Activated naive CD8-positive, alpha-beta T cell treated with anti-CD3 and anti-CD28 coated beads, Interleukin-2, amount 50 U/mL, for 24 hours (primary cell): ENCODE results near the gene CRIM1.
A peak's percentile ranks its signal among the peaks of the same experiment; 100 is the strongest.

Experiments
- ATAC-seq: fragments of 150-1000 bp; cut with Tn5 transposase; one replicate; pipeline ENCODE4 v1.10.0; 2021
- DNase-seq: peaks from one replicate; pipeline ENCODE4 v3.0.0; 2021
- H3K27ac Mint-ChIP-seq: one replicate; pipeline ENCODE4 v1.8.0; 2021; ENCODE audit warnings: mild to moderate bottlenecking, mixed read lengths
- H3K27me3 Mint-ChIP-seq: one replicate; pipeline ENCODE4 v1.8.0; 2021; ENCODE audit warnings: mixed read lengths
- H3K36me3 Mint-ChIP-seq: one replicate; pipeline ENCODE4 v1.8.0; 2021; ENCODE audit warnings: low read depth, mixed read lengths
- H3K4me1 Mint-ChIP-seq: one replicate; pipeline ENCODE4 v1.8.0; 2021; ENCODE audit warnings: mixed read lengths
- H3K4me3 Mint-ChIP-seq: one replicate; pipeline ENCODE4 v1.8.0; 2021; ENCODE audit warnings: mild to moderate bottlenecking, moderate library complexity, mixed read lengths
- H3K9me3 Mint-ChIP-seq: one replicate; pipeline ENCODE4 v1.8.0; 2021; ENCODE audit warnings: mixed read lengths

CRIM1 gene

DNA sequence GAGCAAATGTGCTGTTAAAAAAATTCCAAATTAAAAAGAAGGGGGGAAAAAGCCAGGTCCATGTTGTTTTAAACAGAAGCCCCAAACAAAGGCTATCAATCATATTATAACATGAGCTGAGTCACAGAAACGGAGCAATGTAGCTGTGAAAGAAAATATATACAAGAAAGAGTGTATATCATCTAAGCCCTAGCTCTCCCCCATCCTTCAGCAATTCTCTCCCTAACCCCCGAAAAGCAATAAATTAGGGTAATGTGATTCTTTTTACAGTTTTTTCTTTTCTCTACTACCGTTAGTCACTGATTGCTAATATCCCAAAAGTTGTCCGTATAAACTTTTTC is 217.1 kb downstream of the CRIM1 start:
- no peak for ATAC-seq
- DNase-seq = no peak
- no peaks in the 10 kb centered on the region for H3K9me3 Mint-ChIP-seq
- H3K27me3 Mint-ChIP-seq = no peaks in the 10 kb centered on the region
- no peaks in the 10 kb centered on the region for H3K4me1 Mint-ChIP-seq
- H3K27ac Mint-ChIP-seq = no peak overlapping the region
- H3K36me3 Mint-ChIP-seq = peaks cover 43% of the 10 kb centered on the region
- H3K4me3 Mint-ChIP-seq = no peak overlapping the region

DNA sequence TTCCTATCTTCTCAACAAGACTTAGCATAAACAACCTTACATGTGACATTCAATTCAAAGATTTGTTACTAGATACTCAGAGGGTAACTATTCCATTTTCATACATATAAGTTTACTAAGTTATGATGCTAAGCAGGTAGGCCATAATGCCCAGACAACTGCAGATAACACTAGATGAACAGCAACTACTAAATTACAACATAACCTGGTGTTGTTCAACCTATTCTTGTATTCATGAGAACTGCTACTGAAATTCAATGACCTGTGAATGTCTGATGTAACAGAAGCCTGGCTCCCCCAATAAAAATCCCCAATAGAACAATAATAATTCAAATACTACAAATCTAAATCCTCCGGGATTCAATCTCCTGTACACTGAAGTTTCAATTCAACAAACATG is 217.6 kb downstream of the CRIM1 start:
- ATAC-seq = no peak
- H3K9me3 Mint-ChIP-seq = no peaks in the 10 kb centered on the region
- peaks cover 48% of the 10 kb centered on the region for H3K36me3 Mint-ChIP-seq
- H3K4me3 Mint-ChIP-seq = no peak overlapping the region
- no peak for DNase-seq
- no peaks in the 10 kb centered on the region for H3K27me3 Mint-ChIP-seq
- H3K27ac Mint-ChIP-seq = no peak overlapping the region
- no peaks in the 10 kb centered on the region for H3K4me1 Mint-ChIP-seq

DNA sequence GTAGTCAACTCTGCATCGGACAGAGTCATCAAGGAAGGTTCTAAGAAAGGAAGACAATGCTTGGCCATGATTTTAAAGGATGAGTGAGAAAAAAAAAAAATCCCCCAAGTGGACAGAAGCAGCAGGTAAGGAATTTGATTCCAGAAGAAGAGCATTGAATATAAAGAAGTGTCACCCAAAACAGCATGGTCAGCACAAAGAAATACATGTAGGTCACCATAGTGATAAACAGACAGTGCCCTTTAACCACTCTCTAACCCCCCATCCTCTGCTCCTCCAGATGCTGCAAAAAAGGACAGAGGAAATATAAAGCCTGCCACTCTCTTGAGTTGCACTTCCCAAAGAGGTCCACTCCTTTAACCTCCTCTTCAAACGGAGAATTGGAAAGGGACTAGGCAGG is 219.0 kb downstream of the CRIM1 start:
- H3K27me3 Mint-ChIP-seq = no peaks in the 10 kb centered on the region
- DNase-seq = no peak
- no peak for ATAC-seq
- H3K27ac Mint-ChIP-seq = no peak overlapping the region
- no peaks in the 10 kb centered on the region for H3K9me3 Mint-ChIP-seq
- peaks cover 60% of the 10 kb centered on the region for H3K36me3 Mint-ChIP-seq
- no peak overlapping the region for H3K4me3 Mint-ChIP-seq
- H3K4me1 Mint-ChIP-seq = peaks cover 4% of the 10 kb centered on the region

DNA sequence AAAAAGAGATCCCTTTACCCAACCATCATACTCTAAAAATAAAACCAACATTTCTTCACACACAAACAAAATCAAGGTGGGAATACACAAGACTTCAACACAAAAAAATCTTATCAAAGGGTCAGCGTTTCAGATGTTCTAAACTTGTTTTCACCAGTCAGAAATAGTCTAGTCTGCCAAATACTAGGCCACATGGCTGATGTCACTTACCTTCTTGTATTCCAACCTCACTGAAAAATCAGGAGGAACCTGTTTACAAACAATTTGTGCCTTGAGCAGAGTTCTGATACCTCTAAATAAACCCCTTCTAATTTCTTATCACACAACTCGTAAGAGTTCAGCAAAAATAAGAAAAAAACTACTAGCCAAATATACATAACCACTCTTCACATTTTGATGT is 222.3 kb downstream of the CRIM1 start:
- peaks cover 80% of the 10 kb centered on the region for H3K36me3 Mint-ChIP-seq
- DNase-seq = no peak
- peaks cover 4% of the 10 kb centered on the region for H3K4me1 Mint-ChIP-seq
- no peaks in the 10 kb centered on the region for H3K9me3 Mint-ChIP-seq
- no peak for ATAC-seq
- no peak overlapping the region for H3K27ac Mint-ChIP-seq
- H3K27me3 Mint-ChIP-seq = no peaks in the 10 kb centered on the region
- H3K4me3 Mint-ChIP-seq = no peak overlapping the region

DNA sequence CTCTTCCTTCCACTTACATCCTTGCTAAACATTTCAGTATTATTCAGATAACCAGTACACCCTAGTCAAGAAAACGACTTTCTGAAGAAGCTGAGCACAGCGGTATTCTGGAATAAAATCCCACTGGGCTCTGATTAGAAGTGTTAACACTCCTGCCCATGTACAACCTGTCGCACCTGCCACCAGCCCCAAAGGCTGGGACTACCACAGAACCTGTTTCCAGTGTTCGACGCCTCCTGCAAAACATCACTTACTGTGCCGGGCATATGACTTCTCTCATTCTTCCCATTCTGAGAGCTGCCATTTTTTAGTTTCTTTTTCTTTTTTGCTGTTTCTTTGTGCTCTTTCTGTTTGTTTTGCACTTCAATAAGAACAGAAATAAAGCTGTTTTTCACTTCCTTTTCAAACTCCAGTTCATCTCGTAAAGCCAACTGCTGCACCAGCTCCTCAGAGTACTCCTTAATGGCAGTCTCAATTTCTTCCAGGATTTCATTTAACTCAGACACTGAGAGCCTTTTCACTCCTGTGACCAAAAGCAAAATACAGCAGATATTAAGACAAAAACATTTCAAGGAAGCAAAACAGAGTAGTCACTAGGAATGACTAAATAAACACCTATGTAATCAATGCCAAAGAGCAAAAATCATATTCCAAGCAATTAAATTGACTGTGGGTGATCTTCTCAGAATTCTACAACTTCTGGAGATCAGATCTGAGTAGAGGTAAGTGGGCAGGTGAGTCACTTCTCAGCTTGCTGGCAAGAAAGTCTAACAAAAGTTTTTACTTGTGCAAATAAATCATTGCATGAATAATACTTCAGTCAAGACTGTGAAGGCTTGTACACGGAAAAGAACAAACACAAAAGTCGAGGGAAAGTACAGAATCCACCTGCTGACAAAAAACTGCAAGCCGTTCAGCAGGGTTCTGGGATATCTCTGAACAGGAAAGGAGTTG is 223.0 kb downstream of the CRIM1 start:
- no peak for ATAC-seq
- Mint-ChIP-seq H3K36me3 (peaks cover 79% of the 10 kb centered on the region), H3K27me3 (no peaks in the 10 kb centered on the region), H3K9me3 (no peaks in the 10 kb centered on the region), H3K4me3 (no peak overlapping the region), H3K27ac (no peak overlapping the region), H3K4me1 (peaks cover 4% of the 10 kb centered on the region)
- no peak for DNase-seq

DNA sequence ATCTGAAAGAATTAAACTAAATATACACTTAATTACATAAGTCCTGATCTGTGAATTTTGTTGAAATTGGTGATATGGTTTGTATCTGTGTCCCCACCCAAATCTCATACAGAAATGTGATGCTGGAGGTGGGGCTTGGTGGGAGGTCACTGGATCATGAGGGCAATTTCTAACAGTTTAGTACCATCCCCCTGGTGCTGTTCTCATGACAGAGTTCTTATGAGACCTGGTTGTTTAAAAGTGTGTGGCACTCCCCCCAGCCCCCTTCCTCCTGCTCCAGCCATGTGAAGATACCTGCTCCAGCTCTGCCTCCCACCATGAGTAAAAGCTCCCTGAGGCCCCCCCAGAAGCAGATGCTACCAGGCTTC is 223.7 kb downstream of the CRIM1 start:
- Mint-ChIP-seq H3K27ac (no peak overlapping the region), H3K9me3 (no peaks in the 10 kb centered on the region), H3K27me3 (no peaks in the 10 kb centered on the region), H3K36me3 (peaks cover 80% of the 10 kb centered on the region), H3K4me1 (peaks cover 4% of the 10 kb centered on the region), H3K4me3 (no peak overlapping the region)
- no peak for ATAC-seq
- no peak for DNase-seq

DNA sequence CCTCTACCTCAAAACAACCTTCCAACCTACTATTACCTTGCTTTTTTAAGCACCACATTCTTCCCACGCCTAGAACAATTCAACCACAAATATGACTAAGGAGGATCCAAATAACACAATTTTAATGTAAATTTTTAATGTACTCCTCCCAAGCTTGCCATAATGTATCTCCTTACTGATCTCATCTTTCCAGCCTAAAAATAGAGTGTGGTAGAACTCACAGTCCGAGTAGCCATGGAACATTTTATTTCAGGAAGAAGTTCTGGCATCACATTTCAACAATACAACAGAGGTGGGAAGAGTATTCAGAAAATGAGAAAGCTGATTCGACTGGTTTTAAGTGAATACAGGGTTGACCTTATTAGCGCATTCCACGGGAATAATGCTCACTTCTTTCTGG is 227.0 kb downstream of the CRIM1 start:
- H3K27ac Mint-ChIP-seq = no peak overlapping the region
- H3K4me3 Mint-ChIP-seq = no peak overlapping the region
- ATAC-seq (no peak), DNase-seq (no peak)
- H3K4me1 Mint-ChIP-seq = peaks cover 4% of the 10 kb centered on the region
- H3K9me3 Mint-ChIP-seq = no peaks in the 10 kb centered on the region
- no peaks in the 10 kb centered on the region for H3K27me3 Mint-ChIP-seq
- H3K36me3 Mint-ChIP-seq = peaks cover 77% of the 10 kb centered on the region

DNA sequence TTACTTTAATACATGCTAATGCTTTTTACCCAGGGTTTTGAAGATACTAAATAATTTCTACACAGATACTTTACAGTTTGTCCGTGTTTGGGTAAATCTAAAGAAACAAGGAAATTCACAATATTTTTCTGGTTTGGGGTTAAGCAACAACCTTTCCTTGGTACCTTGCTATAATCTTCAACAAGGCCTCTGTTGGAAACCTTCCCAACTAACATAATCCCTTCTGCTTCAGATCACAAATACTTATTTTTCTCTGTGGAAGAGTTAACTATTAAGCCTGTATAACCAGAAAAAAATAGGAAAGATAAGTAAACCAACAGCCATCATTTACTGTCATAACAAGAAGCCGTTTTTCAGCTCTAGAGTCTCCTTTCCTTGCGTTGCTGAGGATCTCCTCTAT is 227.4 kb downstream of the CRIM1 start:
- H3K4me3 Mint-ChIP-seq = no peak overlapping the region
- H3K27ac Mint-ChIP-seq = no peak overlapping the region
- no peak for DNase-seq
- ATAC-seq = no peak
- peaks cover 4% of the 10 kb centered on the region for H3K4me1 Mint-ChIP-seq
- H3K27me3 Mint-ChIP-seq = no peaks in the 10 kb centered on the region
- H3K9me3 Mint-ChIP-seq = no peaks in the 10 kb centered on the region
- peaks cover 73% of the 10 kb centered on the region for H3K36me3 Mint-ChIP-seq

DNA sequence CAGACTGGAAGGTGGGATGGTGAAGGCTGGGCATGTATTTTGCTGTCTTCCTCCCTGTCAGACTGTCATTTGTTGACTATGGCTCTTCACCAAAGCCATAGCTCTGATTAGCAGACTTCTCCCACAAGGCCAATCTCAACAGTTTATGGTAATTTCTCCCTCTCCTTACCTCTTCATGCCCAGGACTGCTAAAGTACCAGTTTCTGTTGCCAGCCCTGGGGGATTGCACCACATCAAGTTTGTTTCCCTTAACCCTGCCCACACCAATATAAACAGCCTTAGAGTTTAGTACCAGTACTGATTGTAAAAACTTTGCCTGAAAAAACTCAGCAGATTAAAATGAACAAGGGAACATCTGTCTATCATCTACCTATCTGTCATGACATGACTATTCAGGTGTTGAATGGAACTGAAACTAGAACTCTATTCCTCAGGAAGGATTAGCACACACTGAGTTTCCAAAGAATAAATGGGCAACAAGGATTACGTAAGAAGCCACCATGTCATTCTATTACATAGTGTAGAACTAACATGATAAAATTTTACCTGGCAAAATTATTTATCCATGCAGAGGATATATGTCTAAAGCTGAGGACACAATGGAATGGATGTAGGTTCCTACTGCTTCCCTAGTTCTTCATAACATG is 228.7 kb downstream of the CRIM1 start:
- ATAC-seq = no peak
- peaks cover 66% of the 10 kb centered on the region for H3K36me3 Mint-ChIP-seq

DNA sequence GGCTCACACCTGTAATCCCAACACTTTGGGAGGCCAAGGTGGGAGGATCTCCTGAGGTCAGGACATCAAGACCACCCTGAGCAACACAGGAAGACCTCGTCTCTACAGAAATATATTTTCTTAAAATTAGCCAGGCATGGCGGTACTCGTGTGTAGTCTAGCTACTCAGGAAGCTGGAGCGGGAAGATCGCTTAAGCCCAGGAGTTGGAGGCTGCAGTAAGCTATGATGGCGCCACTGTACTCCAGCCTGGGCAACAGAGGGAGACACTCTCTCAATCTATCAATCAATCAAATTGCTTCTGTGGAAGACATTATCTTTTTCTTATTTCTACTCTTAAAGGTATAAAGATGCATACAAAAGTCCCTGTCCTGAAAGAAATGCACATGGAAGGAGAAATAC is 231.1 kb downstream of the CRIM1 start:
- H3K36me3 Mint-ChIP-seq = peaks cover 53% of the 10 kb centered on the region
- H3K4me3 Mint-ChIP-seq = no peak overlapping the region

More for the DNA sequence above, 228.7 kb downstream of the CRIM1 start:
- H3K27ac Mint-ChIP-seq = no peak overlapping the region
- H3K27me3 Mint-ChIP-seq = no peaks in the 10 kb centered on the region
- no peak for DNase-seq
- no peak overlapping the region for H3K4me3 Mint-ChIP-seq
- no peaks in the 10 kb centered on the region for H3K4me1 Mint-ChIP-seq
- no peaks in the 10 kb centered on the region for H3K9me3 Mint-ChIP-seq

DNA sequence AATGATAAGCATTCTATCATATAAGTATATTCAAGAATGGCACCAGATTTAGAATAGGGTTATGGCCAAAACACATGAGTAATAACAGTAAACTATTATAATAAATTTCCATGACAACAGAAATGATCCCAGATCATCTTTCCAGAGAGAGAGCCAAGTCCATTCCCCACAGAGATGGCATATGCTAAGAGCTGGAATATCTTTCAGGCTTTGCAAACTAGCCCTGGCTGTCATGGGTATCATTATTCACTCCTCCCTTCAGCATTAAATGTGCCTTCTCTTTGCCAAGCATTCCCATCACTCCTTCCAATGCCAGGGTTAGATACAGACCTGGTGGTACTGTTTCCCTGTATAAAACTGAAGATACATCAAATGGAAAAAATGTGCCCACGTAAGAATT is 231.5 kb downstream of the CRIM1 start:
- H3K4me3 Mint-ChIP-seq = no peak overlapping the region
- H3K36me3 Mint-ChIP-seq = peaks cover 51% of the 10 kb centered on the region

More for the DNA sequence above, 231.1 kb downstream of the CRIM1 start:
- ATAC-seq = no peak
- no peaks in the 10 kb centered on the region for H3K27me3 Mint-ChIP-seq
- peaks cover 1% of the 10 kb centered on the region for H3K4me1 Mint-ChIP-seq
- H3K27ac Mint-ChIP-seq = no peak overlapping the region
- DNase-seq = no peak
- H3K9me3 Mint-ChIP-seq = no peaks in the 10 kb centered on the region

DNA sequence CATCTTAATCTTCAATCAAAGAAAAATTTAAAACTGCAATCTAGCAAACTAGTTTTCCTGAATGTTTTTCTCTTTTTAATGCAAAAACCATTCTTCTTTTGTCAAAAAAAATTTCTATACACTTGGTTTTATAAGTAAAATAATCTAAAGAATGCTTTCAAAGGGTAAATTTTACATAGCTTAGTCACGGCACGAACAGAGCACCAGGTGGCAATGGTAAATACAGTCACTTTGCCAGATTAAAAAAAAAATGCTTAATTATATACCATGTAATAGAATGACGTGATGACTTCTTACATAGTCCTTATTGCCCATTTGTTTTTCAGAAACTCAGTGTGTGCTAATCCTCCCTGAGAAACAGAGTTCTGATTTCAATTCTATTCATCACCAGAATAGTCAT is 232.0 kb downstream of the CRIM1 start:
- ATAC-seq (no peak), DNase-seq (no peak)
- H3K4me1 Mint-ChIP-seq = peaks cover 4% of the 10 kb centered on the region
- H3K9me3 Mint-ChIP-seq = no peaks in the 10 kb centered on the region
- H3K27me3 Mint-ChIP-seq = no peaks in the 10 kb centered on the region
- peaks cover 49% of the 10 kb centered on the region for H3K36me3 Mint-ChIP-seq
- no peak overlapping the region for H3K27ac Mint-ChIP-seq
- no peak overlapping the region for H3K4me3 Mint-ChIP-seq

More for the DNA sequence above, 231.5 kb downstream of the CRIM1 start:
- no peaks in the 10 kb centered on the region for H3K27me3 Mint-ChIP-seq
- ATAC-seq (no peak), DNase-seq (no peak)
- peaks cover 4% of the 10 kb centered on the region for H3K4me1 Mint-ChIP-seq
- H3K27ac Mint-ChIP-seq = no peak overlapping the region
- no peaks in the 10 kb centered on the region for H3K9me3 Mint-ChIP-seq

DNA sequence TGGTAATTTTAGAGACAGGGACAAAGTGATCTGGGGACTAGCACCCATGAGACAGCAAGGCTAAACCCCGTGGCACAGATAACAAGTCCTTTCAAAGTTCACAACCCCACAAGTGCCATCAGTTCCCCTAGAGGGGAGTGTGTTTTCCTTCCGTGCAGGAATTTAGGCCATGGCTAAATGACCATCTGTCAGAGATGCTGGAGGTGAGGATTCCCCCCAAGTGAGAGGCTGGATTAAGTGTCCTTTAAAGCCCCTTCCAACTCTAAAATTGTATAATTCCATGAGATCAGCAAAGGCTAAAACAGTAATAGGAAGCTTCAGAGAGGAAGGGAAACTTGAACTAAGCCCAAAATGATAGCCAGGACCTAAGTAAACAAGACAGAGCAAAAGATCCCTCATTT is 233.7 kb downstream of the CRIM1 start:
- H3K4me1 Mint-ChIP-seq = peaks cover 9% of the 10 kb centered on the region
- no peak for DNase-seq
- no peak for ATAC-seq
- H3K36me3 Mint-ChIP-seq = peaks cover 40% of the 10 kb centered on the region
- no peak overlapping the region for H3K27ac Mint-ChIP-seq
- no peak overlapping the region for H3K4me3 Mint-ChIP-seq
- H3K27me3 Mint-ChIP-seq = no peaks in the 10 kb centered on the region
- no peaks in the 10 kb centered on the region for H3K9me3 Mint-ChIP-seq

DNA sequence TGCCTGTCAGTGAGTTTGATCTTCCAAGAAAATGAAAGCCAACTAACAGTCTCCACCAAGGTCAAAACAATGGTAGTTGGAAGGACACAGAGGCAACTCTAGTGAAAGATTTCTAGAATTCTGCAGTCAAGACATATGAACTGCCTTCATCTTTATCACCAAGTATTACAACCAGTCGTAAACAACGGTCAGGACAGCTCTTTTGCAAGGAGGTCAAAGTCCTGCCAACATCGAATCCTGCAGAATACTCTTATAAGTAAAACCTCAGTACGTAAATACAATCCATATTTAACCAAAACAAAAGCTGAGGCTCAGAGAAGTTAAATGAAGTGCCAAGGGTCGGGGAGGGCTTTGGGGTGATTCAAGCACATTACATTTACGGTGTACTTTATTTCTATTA is 239.3 kb downstream of the CRIM1 start:
- Mint-ChIP-seq H3K36me3 (peaks cover 18% of the 10 kb centered on the region), H3K4me3 (no peak overlapping the region), H3K27ac (no peak overlapping the region), H3K9me3 (no peaks in the 10 kb centered on the region), H3K4me1 (peaks cover 35% of the 10 kb centered on the region), H3K27me3 (no peaks in the 10 kb centered on the region)
- ATAC-seq (no peak), DNase-seq (no peak)

DNA sequence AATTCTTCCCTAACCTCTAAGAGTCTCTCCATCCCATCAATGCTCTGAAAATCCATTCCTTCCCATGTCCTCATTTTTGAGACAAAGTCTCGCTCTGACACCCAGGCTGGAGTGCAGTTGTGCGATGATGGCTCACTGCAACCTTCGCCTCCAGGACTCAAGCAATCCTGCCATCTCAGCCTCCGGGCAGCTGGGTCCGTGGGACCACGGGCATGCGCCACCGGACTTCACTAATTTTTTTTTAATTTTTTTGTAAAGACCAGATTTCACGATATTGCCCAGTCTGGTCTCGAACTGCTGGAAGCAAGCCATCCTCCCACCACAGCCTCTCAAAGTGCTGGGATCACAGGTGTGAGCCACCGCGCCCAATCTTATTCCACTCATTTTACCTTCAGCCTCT is 240.8 kb downstream of the CRIM1 start:
- no peak for ATAC-seq
- Mint-ChIP-seq H3K36me3 (peaks cover 12% of the 10 kb centered on the region), H3K27ac (no peak overlapping the region), H3K4me1 (peaks cover 35% of the 10 kb centered on the region), H3K27me3 (no peaks in the 10 kb centered on the region), H3K4me3 (peak overlapping the region; percentile 93), H3K9me3 (no peaks in the 10 kb centered on the region)
- no peak for DNase-seq
